ENCODE results near the gene PLCB4. TPM values are rescaled to one million over a fixed set of nuclear protein-coding genes. Genes with fewer than 3 reads are reported as not detected.

The PLCB4 gene
- total RNA-seq, 4 donors from 2014 or later, result 30.7 to 61.8 (median 47.6) TPM

DNA sequence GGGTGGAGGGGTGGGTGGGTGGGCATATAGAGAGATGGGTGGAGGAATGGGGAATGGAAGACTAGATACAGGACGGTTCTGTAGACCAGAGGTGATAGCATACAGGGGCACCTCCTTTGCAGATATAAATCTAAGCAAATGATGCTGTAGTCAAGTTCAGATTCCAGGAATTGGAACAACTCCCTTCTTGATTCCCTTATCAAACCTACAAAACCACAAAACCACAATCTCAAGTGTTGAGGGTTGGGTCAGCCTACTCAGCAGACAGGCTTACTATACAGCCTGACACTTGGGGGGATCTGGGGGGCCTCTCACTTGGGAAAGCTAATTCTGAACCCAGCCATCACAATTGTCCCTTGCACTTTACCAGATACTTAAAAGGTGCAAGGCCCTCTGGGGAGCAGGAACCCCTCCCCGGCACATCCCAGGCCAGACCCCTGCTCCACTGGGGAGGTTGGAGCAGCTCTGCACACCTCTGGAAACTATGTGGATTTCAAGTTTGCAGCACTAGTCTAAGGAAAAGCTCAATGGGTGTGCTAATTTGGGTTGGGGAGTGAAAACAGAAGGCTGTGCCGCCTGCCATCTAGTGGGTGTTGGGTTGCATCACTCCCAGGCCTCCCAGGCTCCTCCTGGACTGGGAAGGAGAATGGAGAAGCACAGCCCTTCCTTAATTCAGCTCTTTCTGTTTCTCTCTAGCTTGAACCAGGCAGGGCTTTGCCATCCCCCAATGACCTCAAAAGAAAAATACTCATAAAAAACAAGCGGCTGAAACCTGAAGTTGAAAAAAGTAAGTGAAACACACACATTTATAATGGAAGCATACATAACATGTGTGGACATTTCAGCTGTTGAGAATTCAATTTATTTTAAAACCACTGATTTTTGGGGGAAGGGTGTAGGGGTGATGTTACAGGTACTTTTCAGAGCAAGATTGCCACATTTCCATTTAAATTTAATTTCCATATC is 324.3 kb downstream of the PLCB4 start:
- 40% methylated on average over 4 of the region's 4 CpGs for WGBS
- H3K4me1 ChIP-seq, result peaks cover 0 to 35% (median 28%) of the 10 kb centered on the region in 4 donors

GRCh38 chr20:9395971-9396370 is 327.1 kb downstream of the PLCB4 start:
- Histone ChIP-seq H3K27ac (replicated peaks in 1 of 4) (no peak overlapping the region), H3K4me1 (peaks cover 0 to 25% (median 16%) of the 10 kb centered on the region in 4 donors), H3K4me3 (no peak overlapping the region), H3K36me3 (peaks cover 0 to 24% (median 10%) of the 10 kb centered on the region in 4 donors), H3K27me3 (no peaks in the 10 kb centered on the region), H3K9me3 (no peaks in the 10 kb centered on the region)
- 65% methylated on average over 1 of the region's 1 CpG for WGBS
- intact Hi-C loops (cut with DNase I), result loop anchor here (10.0 kb wide), 1 partner anchor 541 kb away; no protein-coding TSS in a partner anchor
- no peak for DNase-seq (ENCODE audit: extremely low spot score)
- TF ChIP-seq POLR2AphosphoS5 (IDR thresholded peaks at IDR 0.05) (no peak), CTCF (IDR thresholded peaks at IDR 0.05) (no peak), EP300 (IDR thresholded peaks at IDR 0.05) (no peak), POLR2A (IDR thresholded peaks at IDR 0.05; ENCODE audit: low read depth) (no peak)

More for the DNA sequence above, 324.3 kb downstream of the PLCB4 start:
- Histone ChIP-seq H3K27me3 (no peaks in the 10 kb centered on the region), H3K36me3 (peaks cover 0 to 29% (median 14%) of the 10 kb centered on the region in 4 donors), H3K27ac (replicated peaks in 1 of 4) (no peak overlapping the region), H3K4me3 (no peak overlapping the region), H3K9me3 (no peaks in the 10 kb centered on the region)
- intact Hi-C loops (cut with DNase I), result loop anchor here (5.0 to 10.0 kb wide), 2 partner anchors 538 to 601 kb away; no protein-coding TSS in a partner anchor
- no peak for DNase-seq (ENCODE audit: extremely low spot score)
- TF ChIP-seq EP300 (IDR thresholded peaks at IDR 0.05) (no peak), POLR2A (IDR thresholded peaks at IDR 0.05; ENCODE audit: low read depth) (no peak), CTCF (IDR thresholded peaks at IDR 0.05) (peak; percentile 71 to 86 (median 78))

DNA sequence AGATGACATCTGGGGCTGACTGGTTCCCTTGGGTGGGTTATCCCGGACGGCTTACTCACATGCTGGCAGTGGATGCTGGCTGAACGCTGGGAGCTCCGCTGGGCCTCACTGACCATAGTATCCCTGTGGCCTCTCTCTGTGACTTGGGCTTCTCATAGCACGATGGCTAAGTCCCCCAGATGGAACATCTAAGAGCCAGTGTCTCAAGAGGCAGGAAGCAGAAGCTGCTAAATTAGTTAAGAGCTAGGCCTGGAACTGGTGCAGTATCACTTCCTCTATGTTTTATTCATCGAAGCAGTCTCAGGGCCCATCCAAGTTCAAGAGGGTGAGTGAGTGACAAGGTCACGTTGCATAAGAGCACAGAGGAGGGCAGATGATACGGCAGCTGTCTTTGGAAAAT is 329.0 kb downstream of the PLCB4 start:
- no peak for TF ChIP-seq POLR2AphosphoS5 (IDR thresholded peaks at IDR 0.05)
- TF ChIP-seq POLR2A (IDR thresholded peaks at IDR 0.05; ENCODE audit: low read depth), result no peak
- TF ChIP-seq CTCF (IDR thresholded peaks at IDR 0.05), result no peak
- no peak for TF ChIP-seq EP300 (IDR thresholded peaks at IDR 0.05)
- intact Hi-C loops (cut with DNase I), result loop anchor here (10.0 kb wide), 1 partner anchor 543 kb away; no protein-coding TSS in a partner anchor
- Histone ChIP-seq H3K27ac (replicated peaks in 1 of 4) (no peak overlapping the region), H3K9me3 (no peaks in the 10 kb centered on the region), H3K4me1 (peaks cover 0 to 6% (median 3%) of the 10 kb centered on the region in 4 donors), H3K36me3 (peaks cover 11 to 39% (median 23%) of the 10 kb centered on the region in 4 donors), H3K27me3 (no peaks in the 10 kb centered on the region), H3K4me3 (no peak overlapping the region)
- DNase-seq (ENCODE audit: extremely low spot score), result no peak
- 50% methylated on average over 8 of the region's 8 CpGs for WGBS

- intact Hi-C loops (cut with DNase I), result loop anchor here (10.0 kb wide), 1 partner anchor 544 kb away; no protein-coding TSS in a partner anchor
Measured at GRCh38 chr20:9398882-9399281, 330.0 kb downstream of the PLCB4 start.

More at GRCh38 chr20:9398882-9399281, 330.0 kb downstream of the PLCB4 start:
- Histone ChIP-seq H3K27me3 (no peaks in the 10 kb centered on the region), H3K9me3 (no peaks in the 10 kb centered on the region), H3K4me1 (no peaks in the 10 kb centered on the region), H3K27ac (replicated peaks in 1 of 4) (no peak overlapping the region), H3K4me3 (no peak overlapping the region), H3K36me3 (peaks cover 11 to 48% (median 30%) of the 10 kb centered on the region in 4 donors)
- no peak for TF ChIP-seq EP300 (IDR thresholded peaks at IDR 0.05)
- TF ChIP-seq POLR2A (IDR thresholded peaks at IDR 0.05; ENCODE audit: low read depth), result no peak
- TF ChIP-seq CTCF (IDR thresholded peaks at IDR 0.05), result no peak
- TF ChIP-seq POLR2AphosphoS5 (IDR thresholded peaks at IDR 0.05), result no peak
- WGBS, result 72% methylated on average over 4 of the region's 4 CpGs
- no peak for DNase-seq (ENCODE audit: extremely low spot score)
